VCaP (cell line): ENCODE data around the gene UBXN2A.
A peak's percentile ranks its signal among the peaks of the same experiment; 100 is the strongest.

Experiments used
- H3K27ac ChIP-seq: fragments of 450-650 bp; 2 replicates; pipeline ENCODE4 v1.5.1; 2017
- CTCF ChIP-seq: fragments of 450-650 bp; conservative IDR thresholded peaks from 2 replicates; pipeline ENCODE4 v1.5.1; 2017; ENCODE audit warnings: mild to moderate bottlenecking, moderate library complexity

The UBXN2A gene

DNA sequence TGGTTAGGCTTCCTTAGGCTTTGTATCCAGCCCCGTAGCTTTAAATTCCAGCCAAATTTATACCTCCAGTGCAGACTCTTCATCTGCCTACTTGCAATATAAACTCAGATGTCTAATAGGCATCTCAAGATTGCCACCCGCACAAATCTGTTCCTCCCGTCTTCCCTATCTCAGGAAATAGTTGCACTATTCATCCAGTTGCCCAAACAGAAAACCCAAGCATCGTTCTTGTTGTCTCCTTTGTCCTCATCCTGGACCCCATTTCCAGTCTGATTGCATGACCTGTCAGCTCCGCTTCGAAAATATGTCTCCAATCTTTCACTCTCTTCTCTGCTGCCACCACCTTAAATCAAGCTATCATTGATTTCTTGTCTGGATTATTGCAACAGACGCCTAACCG lies 111.6 kb downstream of the UBXN2A start:
- H3K27ac ChIP-seq = peak overlapping the region; percentile 63
- TF ChIP-seq CTCF = no peak

GRCh38 chr2:24052951-24053350 lies 112.7 kb downstream of the UBXN2A start:
- peak overlapping the region; percentile 63; the same call in 1 of the 2 replicates for H3K27ac ChIP-seq
- TF ChIP-seq CTCF = no peak
